DLD1 (cell line): ENCODE data around the gene RBM39.
"Not testable (repeated sequence)": the region's sequence is repeated elsewhere in the genome, so short reads cannot be mapped to it uniquely, and the experiment has no call there.

ENCODE experiments used
- in situ Hi-C: cut with HindIII; loops from 2 replicates; pipeline ENCODE4 v1.10.0; 2017; ENCODE audit warnings: low sequenced_read_pairs

Gene RBM39

GRCh38 chr20:35729283-35729807 lies 12.7 kb downstream of the RBM39 start:
- in situ Hi-C loops: no loop called here

- in situ Hi-C loops: no loop called here
Measured at GRCh38 chr20:35726842-35727711, 15.0 kb downstream of the RBM39 start.

- in situ Hi-C loops: no loop called here
Measured at GRCh38 chr20:35724321-35725230, 17.5 kb downstream of the RBM39 start.

- in situ Hi-C loops: not testable (repeated sequence)
Measured at GRCh38 chr20:35723652-35724320, 18.3 kb downstream of the RBM39 start.

- in situ Hi-C loops: not testable (repeated sequence)
Measured at GRCh38 chr20:35723275-35723639, 18.8 kb downstream of the RBM39 start.

- in situ Hi-C loops: no loop called here
Measured at GRCh38 chr20:35721621-35722020, 20.4 kb downstream of the RBM39 start.

- in situ Hi-C loops: no loop called here
Measured at GRCh38 chr20:35721219-35721618, 20.8 kb downstream of the RBM39 start.

- in situ Hi-C loops: no loop called here
Measured at GRCh38 chr20:35720165-35721123, 21.6 kb downstream of the RBM39 start.

- in situ Hi-C loops: no loop called here
Measured at GRCh38 chr20:35719717-35720116, 22.3 kb downstream of the RBM39 start.

- in situ Hi-C loops: no loop called here
Measured at GRCh38 chr20:35718972-35719635, 23.0 kb downstream of the RBM39 start.

GRCh38 chr20:35718321-35718720 lies 23.7 kb downstream of the RBM39 start:
- in situ Hi-C loops: not testable (repeated sequence)

GRCh38 chr20:35716330-35716729 lies 25.7 kb downstream of the RBM39 start:
- in situ Hi-C loops: no loop called here

GRCh38 chr20:35715652-35716051 lies 26.4 kb downstream of the RBM39 start:
- in situ Hi-C loops: no loop called here

GRCh38 chr20:35714127-35714526 lies 27.9 kb downstream of the RBM39 start:
- in situ Hi-C loops: no loop called here

- in situ Hi-C loops: not testable (repeated sequence)
Measured at GRCh38 chr20:35713120-35713519, 28.9 kb downstream of the RBM39 start.

GRCh38 chr20:35711588-35712209 lies 30.4 kb downstream of the RBM39 start:
- in situ Hi-C loops: no loop called here

- in situ Hi-C loops: no loop called here
Measured at GRCh38 chr20:35710884-35711587, 31.0 kb downstream of the RBM39 start.

- in situ Hi-C loops: no loop called here
Measured at GRCh38 chr20:35710039-35710438, 32.0 kb downstream of the RBM39 start.
